Measurements from ENCODE around the gene VAMP7.

Gene VAMP7

GRCh38 chrX:155896512-155896911 is 15.4 kb downstream of the VAMP7 start (continued):
- TF ChIP-seq, protein P1, sequence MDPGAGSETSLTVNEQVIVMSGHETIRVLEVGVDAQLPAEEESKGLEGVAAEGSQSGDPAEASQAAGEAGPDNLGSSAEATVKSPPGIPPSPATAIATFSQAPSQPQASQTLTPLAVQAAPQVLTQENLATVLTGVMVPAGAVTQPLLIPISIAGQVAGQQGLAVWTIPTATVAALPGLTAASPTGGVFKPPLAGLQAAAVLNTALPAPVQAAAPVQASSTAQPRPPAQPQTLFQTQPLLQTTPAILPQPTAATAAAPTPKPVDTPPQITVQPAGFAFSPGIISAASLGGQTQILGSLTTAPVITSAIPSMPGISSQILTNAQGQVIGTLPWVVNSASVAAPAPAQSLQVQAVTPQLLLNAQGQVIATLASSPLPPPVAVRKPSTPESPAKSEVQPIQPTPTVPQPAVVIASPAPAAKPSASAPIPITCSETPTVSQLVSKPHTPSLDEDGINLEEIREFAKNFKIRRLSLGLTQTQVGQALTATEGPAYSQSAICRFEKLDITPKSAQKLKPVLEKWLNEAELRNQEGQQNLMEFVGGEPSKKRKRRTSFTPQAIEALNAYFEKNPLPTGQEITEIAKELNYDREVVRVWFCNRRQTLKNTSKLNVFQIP (CRISPR knock-in tag; IDR thresholded peaks at IDR 0.05; ENCODE audit: borderline replicate concordance, low read depth): no peak
- TF ChIP-seq ISL1 (CRISPR knock-in tag; IDR thresholded peaks at IDR 0.05) (no peak), PATZ1 (CRISPR knock-in tag; IDR thresholded peaks at IDR 0.05; ENCODE audit: borderline replicate concordance) (no peak), ZNF565 (CRISPR knock-in tag; conservative IDR thresholded peaks at IDR 0.05; ENCODE audit: low read depth) (no peak), OSR1 (CRISPR knock-in tag; IDR thresholded peaks at IDR 0.05) (no peak), ZFP3 (CRISPR knock-in tag; IDR thresholded peaks at IDR 0.05) (no peak), TOX (CRISPR knock-in tag; IDR thresholded peaks at IDR 0.05; ENCODE audit: borderline replicate concordance) (no peak)

- no peak for TF ChIP-seq ZNF8 (CRISPR knock-in tag; IDR thresholded peaks at IDR 0.05)
- no peak for TF ChIP-seq TOX (CRISPR knock-in tag; IDR thresholded peaks at IDR 0.05; ENCODE audit: borderline replicate concordance)
- no peak for TF ChIP-seq ZNF70 (CRISPR knock-in tag; IDR thresholded peaks at IDR 0.05)
- TF ChIP-seq CSDC2 (CRISPR knock-in tag; IDR thresholded peaks at IDR 0.05): no peak
- TF ChIP-seq ESRRG (CRISPR knock-in tag; IDR thresholded peaks at IDR 0.05): no peak
- TF ChIP-seq BACH2 (CRISPR knock-in tag; IDR thresholded peaks at IDR 0.05; ENCODE audit: borderline replicate concordance): no peak
- TF ChIP-seq ISL1 (CRISPR knock-in tag; IDR thresholded peaks at IDR 0.05): no peak
- TF ChIP-seq RARB (CRISPR knock-in tag; IDR thresholded peaks at IDR 0.05): no peak
- TF ChIP-seq ARNTL (CRISPR knock-in tag; IDR thresholded peaks at IDR 0.05; ENCODE audit: borderline replicate concordance, low read depth): no peak
- TF ChIP-seq SNAI2 (CRISPR knock-in tag; IDR thresholded peaks at IDR 0.05): no peak
- TF ChIP-seq, protein P1 (CRISPR knock-in tag; IDR thresholded peaks at IDR 0.05; ENCODE audit: borderline replicate concordance, low read depth): no peak
- no peak for TF ChIP-seq ZNF565 (CRISPR knock-in tag; conservative IDR thresholded peaks at IDR 0.05; ENCODE audit: low read depth)
- TF ChIP-seq GLIS3 (CRISPR knock-in tag; IDR thresholded peaks at IDR 0.05): no peak
- TF ChIP-seq TSHZ2 (CRISPR knock-in tag; IDR thresholded peaks at IDR 0.05): no peak
- no peak for TF ChIP-seq OSR1 (CRISPR knock-in tag; IDR thresholded peaks at IDR 0.05)
- TF ChIP-seq TCF4 (CRISPR knock-in tag; IDR thresholded peaks at IDR 0.05; ENCODE audit: borderline replicate concordance): no peak
- no peak for TF ChIP-seq PATZ1 (CRISPR knock-in tag; IDR thresholded peaks at IDR 0.05; ENCODE audit: borderline replicate concordance)
- TF ChIP-seq, protein P2, sequence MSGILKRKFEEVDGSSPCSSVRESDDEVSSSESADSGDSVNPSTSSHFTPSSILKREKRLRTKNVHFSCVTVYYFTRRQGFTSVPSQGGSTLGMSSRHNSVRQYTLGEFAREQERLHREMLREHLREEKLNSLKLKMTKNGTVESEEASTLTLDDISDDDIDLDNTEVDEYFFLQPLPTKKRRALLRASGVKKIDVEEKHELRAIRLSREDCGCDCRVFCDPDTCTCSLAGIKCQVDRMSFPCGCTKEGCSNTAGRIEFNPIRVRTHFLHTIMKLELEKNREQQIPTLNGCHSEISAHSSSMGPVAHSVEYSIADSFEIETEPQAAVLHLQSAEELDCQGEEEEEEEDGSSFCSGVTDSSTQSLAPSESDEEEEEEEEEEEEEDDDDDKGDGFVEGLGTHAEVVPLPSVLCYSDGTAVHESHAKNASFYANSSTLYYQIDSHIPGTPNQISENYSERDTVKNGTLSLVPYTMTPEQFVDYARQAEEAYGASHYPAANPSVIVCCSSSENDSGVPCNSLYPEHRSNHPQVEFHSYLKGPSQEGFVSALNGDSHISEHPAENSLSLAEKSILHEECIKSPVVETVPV (CRISPR knock-in tag; IDR thresholded peaks at IDR 0.05): no peak
- TF ChIP-seq PPARA (CRISPR knock-in tag; IDR thresholded peaks at IDR 0.05; ENCODE audit: borderline replicate concordance): no peak
- ATAC-seq: no peak
Measured at GRCh38 chrX:155899366-155899765, 18.2 kb downstream of the VAMP7 start.

Measured in SK-N-SH treated with all-trans-retinoic acid at 6 μM for 48 hours (cell line).